ENCODE measurements around the gene SINHCAF.
"Not testable (repeated sequence)": the region's sequence is repeated elsewhere in the genome, so short reads cannot be mapped to it uniquely, and the experiment has no call there.

SINHCAF gene

DNA sequence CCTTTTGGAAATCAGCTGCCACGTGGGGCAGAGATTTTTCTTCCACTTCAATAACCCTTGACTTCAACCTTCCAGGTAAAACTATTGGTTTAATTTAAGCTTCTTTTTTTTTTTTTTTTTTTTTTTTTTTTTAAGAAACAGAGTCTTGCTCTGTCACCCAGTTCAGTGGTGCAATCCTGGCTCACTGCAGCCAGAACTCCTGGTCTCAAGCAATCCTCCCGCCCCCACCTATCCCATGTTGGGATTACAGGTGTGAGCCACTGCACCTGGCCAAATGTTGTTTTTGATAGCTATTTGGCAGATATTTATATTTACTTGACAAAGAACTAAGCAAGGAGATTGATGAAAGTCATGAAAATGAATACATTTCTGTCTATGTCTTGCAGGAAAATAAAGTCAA lies 65.1 kb downstream of the SINHCAF start:
- DNase-seq = no peak

DNA sequence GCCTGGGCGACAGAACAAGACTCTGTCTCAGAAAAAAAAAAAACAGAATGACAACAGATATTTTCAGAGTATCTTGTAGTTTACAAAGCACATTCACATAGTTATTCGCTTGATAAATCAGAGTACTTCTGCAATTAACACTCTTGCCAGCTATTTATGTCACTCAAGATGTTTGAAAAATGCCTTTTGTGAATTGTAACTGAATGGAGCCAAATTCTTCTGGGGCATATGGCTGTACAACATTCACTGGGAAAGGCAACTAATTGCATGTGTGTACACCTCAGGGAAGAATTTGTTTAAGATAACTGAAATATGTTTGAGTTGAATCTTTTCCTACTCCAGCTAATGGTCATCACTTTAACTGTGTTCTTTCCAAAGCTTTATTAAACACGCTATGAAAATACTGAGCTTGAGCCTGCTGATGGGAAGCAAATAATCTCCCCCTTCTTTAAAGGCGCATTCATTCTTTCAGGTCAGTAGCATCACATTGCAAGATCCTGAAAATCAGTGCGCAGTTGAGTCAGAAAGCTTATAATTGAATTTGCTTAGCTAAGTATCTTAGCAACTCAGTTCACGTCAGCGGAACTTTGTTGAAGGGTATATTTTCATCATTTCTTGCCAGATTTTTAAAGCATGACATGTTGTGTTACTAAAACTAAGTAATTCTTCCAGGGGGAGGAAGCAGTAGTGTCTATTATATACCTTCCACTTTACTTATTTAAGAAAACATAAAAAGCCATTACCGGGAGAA lies 66.6 kb downstream of the SINHCAF start:
- DNase-seq = no peak

DNA sequence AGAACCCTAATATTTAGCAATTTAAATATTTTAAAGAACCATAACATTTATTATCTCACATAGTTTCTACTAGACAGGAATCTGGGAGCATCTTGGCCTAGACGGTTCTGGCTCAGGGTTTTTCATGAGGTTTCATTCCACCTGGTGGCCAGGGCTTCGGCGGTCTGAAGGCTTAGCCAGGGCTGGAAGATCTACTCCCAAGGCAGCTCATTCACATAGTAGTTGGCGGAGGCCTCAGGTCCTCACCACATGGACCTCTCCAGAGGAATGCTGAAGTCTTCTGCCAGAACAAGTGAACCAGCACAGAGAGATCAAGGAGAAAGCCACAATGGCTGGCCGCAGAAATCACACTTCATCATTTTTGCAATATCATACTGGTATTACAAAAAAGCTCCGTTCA lies 68.2 kb downstream of the SINHCAF start:
- DNase-seq = no peak

DNA sequence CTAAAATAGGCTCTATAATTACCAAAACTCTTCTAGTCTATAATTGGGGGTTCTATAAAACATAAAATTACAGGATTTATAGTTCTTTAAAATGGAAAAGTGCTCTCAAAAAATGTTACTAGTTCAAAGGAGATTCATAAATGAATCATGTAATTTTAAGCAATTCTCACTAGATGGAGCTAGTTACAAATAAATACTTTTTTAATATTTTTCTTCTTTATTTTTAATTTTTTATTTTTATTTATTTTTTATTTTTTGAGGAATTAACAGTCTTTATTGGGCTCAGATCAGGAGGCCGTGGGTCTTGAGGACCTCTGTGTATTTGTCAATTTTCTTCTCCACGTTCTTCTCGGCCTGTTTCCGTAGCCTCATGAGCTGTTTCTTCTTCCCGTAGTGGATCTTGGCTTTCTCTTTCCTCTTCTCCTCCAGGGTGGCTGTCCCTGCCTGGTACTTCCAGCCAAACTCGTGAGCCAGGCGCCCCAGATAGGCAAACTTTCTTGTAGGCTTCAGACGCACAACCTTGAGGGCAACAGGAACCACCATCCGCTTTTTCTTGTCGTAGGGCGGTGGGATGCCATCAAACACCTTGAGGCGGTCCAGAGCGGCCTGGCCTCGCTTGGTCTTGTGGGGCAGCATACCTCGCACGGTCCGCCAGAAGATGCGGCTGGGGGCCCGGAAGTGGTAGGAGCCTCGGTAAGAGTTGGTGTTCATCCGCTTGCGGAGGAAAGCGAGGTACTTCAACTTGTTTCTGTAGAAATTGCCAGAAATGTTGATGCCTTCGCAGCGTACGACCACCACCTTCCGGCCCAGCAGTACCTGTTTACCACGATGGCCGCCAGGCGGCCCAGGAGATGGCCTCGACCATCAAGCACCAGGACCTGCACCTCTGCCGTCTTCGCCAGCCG lies 74.0 kb downstream of the SINHCAF start:
- DNase-seq = not testable (repeated sequence)

DNA sequence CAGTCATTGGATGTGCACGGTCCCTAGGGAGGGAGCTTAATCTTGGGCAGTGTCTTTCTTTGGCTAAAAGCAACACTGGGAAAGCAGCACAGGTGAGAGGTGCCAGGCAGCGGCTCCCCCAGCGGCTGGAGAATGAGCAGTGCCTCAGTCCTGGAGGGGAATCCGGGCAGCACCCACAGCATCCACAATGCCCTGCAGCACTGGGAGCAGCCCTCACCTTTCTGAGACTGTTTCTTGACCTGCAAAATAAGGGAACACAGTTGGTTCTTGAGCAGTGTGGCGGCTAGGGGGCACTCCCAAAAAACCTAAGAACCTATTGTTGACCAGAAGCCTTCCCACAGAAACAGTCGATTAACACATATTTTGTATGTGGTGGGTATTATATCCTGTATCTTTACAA lies 75.8 kb downstream of the SINHCAF start:
- no peak for DNase-seq

DNA sequence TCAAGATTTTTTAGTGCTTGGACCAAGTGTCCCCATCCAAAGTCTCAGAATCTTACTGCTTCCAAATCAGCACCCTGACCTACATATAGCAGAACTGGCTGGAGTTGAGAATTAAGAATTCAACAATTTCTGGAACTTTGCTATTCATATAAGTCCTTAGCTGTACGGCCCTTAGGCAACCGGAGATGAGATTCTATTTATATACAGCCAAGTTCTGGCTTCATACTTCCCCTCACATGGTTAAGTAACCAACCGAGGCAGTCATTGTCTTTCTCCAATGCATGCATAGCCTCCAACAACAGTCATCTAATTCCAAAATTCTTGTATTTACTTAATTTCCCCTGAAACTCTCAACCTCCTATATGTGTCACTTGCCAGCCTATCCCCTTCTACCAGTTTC lies 76.6 kb downstream of the SINHCAF start:
- DNase-seq = no peak

DNA sequence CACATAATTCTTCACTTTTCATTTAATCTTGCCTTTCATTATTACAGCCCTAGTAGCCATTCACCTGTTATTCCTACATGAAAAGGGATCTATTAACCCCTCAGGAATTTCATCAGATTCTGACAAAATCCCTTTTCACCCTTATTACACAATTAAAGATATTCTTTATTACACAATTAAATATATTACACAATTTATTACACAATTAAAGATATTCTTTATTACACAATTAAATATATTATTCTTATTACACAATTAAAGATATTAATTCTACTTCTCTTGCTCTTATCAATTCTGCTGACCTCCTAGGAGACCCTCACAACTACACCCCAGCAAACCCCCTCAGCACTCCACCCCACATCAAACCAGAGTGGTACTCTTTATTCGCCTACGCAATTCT lies 77.1 kb downstream of the SINHCAF start:
- DNase-seq = no peak

DNA sequence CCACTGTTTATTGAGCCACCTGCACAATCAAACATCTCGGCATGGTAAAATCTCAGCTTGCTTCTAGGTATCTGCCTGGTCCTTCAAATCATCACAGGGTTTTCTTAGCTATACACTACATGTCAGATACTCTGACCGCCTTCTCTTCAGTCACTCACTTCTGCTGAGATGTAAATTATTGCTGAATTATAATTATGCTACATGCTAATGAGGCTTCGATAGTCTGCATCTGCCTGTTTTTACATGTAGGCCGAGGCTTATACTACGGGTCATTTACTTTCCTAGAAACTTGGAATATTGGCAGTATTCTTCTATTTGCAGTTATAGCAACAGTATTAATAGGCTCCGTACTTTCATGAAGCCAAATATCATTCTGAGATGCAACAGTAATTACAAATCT lies 77.6 kb downstream of the SINHCAF start:
- no peak for DNase-seq

DNA sequence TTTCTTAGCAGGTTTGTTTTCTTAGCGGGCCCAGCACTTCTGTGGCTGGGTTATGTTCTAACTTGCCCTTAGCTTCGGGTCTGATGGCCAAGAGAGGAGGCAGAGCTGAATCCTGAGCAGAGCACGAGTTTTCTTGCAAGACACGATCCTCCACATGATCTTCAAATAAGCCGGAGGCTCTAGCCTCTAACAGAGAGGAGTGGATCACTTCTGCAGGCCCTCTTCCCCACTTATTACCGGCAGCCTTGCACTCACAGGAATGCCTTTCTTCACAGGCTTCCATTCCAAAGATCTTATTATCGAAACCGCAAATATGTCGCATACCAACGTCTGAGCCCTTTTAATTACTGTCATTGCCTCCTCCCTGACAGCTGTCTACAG lies 79.5 kb downstream of the SINHCAF start:
- no peak for DNase-seq

DNA sequence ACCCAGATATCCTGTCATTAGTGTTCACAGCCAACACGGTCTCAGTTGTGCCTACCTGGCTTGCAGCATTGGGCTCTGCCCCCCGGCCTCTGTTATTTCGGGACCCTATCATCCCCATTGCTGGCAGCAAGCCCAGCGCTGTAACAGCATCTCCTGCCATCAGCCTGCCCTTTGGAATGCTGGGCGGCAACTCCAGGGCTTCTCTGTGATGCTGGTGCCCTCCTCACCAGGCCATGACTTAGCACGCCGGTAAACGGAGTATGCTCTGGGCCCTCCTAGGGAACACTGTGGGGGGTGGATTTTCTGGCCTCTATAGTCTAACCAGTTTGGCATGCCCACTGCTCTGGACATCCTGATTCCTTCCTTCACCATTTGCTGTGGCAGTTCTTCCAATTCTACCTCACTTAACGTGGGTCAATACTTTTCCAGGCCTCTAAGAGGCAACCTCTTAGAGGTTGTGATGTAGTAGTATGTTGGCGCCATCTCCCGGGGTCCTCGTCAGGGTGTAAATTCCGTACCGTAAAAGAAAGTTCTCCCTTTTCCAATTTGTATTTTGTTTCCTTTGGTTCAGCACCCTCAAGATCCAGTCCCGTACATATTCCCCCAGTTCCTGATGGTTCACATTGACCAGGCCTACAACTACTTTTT lies 80.0 kb downstream of the SINHCAF start:
- DNase-seq = no peak

DNA sequence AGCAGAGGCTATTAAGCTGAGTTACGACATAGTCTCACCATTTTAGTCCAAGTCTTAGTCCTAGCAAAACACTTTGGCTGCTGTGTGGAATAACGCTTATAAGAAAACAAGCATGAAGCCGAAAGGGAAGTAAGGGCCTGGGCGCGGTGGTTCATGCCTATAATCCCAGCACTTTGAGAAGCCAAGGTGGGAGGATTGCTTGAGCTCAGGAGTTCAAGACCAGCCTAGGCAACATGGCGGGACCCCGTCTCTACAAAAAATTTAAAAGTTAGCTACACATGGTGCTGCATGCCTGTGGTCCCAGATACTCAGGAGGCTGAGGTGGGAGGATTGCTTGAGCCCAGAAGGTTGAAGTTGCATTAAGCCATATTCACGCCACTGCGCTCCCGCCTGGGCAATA lies 83.5 kb downstream of the SINHCAF start:
- DNase-seq = not testable (repeated sequence)

DNA sequence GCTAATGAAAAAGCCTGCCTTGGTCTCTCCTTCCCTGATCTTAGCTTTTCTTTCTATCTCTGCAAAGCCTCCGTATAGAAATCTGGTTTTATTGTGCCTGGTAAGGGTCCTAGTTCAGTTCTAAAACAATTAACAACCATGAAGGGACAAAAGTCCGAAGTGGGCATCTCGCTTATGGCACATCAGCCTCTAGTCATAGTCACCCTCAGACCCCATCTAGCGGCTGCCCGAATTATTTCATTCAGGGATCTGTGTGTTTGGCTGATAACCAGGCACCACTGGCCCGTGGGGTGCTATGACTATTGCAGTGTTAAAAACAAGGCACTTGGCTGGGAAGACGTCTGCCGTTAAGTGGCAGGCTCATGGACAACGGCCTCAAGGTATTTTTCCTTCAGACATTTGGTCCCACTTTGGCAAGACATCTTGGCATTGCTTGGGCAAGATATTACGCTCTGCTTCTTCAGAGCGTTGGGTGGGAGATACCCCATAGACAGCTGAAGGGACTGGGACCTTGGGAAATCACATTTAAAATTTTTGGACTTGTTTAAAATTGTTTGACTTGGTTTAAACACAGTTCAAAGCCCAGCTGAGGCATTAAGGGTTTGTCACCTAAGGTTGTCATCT lies 87.1 kb downstream of the SINHCAF start:
- DNase-seq = peak; percentile 53

DNA sequence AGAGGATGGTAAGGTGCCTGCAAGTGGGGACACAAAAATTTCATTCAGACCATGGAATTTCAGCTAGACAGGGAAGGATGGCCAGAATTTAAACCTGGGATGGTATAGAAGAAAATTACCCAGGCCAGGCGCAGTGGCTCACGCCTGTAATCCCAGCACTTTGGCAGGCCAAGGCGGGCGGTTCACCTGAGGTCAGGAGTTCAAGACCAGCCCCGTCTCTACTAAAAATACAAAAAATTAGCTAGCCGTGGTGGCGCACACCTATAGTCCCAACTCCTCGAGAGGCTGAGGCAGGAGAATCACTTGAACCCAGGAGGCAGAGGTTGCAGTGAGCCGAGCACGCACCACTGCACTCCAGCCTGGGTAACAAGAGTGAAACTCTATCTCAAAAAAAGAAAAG lies 87.6 kb downstream of the SINHCAF start:
- not testable (repeated sequence) for DNase-seq

DNA sequence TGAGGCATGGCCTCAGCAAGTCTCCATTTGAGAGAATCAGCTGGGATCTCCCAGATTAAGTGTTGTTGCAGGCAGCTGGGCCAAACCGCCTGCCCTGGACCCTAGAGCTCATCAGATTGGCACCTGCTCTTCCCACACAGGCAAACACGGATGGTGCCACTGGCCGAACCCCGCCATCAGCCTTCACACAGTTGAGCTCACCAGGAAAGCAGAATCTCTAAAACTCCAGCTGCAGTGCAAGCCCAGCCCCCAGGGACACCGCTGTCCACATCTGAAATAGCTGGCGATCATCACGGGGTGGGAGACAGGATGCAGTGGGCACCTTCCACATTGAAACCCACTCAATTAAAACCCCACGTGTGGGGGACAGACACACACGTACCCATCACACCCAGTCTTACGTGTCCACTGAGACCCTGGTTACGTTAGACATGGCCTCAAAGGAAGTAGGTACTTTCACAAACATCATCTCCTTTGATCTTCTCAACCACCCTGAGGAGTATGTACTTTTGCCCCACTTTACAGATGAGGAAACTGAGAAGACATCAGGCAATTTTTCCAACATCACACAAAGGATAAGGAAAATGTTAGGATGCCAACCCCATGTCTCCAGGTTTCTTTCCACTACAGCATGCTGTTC lies 88.8 kb downstream of the SINHCAF start:
- DNase-seq = no peak

DNA sequence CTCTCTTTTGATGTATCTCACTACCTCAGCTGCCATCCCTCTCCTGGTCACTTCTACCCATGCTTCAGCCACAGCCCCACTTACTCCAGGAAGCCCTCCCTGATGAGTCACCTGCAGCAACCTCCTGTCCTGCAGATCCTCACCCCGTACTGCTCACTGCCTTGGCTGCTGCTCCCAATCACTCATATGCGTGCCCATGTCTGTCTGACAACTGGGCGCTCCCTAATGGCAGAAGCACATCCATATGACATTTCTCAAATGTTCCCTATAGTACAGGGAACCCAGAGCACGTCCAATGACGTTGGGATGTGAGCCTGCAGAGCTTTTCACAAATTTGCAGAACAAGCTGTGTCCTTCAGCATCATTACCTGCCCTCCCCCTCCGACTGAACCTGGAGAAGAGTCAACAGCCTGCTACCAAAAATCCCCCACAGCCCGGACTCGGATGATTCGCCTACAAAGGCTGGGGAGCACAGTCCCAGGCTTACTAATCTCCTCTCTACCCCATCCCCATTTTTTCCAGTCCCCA lies 90.0 kb downstream of the SINHCAF start:
- DNase-seq = no peak

DNA sequence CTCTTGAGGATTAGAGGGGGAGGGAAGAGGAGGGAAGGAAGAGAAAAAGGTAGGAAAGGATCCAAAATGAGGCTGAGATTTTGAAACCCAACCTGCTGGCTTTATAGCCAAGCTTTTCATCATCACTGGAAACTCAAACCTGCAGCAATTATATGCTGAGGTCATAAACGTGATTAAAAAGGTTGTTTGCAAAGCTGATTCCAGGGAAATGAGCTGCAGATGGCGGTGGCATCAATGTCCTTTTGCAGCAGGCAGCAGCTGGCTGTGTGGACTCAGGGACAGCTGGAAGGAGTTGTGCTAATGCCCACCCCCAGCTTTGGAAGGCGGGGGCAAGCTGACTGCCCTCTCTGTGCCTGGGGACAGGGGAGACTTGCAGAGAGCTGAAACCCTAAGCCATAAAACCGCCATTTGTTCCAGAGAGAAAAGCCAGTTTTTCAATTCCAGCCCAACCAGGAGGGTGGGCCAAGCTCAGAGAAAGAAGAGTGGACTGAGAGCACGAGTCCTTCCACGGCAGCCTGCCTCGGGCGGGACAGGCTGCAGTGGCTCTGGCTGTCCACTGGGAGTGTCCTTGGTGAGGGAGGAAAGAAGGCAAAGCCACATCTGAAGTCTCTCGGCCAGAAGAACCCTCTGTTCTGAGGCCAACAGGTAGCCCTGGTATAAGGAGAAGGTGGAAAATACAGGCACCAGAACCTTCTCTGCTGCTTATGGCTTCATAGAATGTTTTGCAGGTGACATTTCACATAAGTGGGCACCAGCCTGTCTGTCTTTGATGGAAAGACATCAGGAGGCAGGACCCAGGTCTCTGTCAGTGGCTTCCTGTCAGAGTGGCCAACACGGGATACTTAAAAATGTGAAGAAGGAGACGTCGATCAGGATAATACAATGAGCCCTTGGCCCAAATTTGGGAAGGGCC lies 90.7 kb downstream of the SINHCAF start:
- no peak for DNase-seq

DNA sequence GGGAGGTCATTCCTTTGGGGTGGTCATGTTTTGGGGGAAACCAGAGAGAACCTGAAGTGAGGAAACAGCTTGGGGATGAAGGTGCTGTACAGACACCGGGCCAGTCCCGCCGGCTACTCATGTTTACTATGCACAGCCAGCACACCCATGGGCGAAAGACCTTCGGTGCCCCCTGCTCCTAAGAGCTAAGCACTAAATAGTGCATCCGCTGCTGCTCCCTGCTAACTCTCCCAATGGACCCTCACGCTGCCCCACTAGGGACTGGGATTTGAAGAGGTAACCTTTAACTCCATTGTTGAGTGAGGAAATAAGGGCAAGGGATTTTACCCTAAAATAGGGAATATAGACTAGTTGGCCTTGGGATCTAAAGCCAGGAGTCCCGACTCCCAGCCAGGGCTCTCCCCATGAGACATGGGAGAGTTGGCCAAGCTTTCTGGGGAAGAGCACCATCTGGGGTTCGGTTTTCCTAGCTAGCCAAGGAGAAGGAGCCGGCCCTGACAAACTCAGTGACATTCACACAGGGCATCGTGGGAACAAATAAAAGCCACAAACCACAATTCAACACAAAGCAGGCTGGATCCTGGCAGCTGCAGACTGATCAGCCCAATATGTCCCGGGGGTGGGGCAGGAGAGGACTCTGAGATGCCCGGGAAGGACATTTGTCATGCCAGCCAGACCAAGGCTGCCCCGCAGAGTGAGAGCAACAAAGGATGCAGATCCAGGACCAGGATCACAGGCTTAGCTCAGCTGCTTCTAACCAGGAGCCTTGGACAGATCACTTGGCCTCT lies 91.7 kb downstream of the SINHCAF start:
- no peak for DNase-seq

DNA sequence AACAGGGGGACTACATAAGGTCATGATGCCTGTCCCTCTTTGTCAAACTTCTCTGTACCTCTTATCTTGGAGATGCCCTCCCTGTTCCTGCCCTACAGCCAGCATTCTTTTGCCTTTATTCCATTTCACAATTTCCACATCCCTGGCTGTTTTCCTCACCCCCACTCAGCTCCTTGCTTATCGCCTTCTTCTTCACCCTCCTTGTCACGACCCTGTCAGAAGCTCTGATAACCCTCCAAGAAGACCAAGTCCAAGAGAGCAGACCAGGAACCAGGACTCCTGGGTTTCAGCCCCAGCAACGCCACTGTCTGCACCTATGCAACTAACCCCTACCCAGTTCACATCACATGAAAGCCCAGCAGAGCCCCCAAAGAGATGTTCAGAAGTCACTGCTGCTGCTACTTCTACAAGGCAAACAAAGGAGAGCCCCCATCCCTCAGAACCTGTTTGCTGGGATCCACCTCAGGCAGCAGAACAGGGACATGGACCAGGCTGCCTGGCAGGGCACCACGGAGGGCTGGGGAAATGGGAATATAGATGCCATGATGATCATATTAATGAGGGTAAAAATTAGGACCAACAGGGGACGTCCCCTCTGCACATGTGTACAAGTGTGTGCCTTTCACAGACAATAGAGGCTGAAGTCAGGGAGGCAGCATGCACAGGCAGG lies 92.8 kb downstream of the SINHCAF start:
- no peak for DNase-seq

DNA sequence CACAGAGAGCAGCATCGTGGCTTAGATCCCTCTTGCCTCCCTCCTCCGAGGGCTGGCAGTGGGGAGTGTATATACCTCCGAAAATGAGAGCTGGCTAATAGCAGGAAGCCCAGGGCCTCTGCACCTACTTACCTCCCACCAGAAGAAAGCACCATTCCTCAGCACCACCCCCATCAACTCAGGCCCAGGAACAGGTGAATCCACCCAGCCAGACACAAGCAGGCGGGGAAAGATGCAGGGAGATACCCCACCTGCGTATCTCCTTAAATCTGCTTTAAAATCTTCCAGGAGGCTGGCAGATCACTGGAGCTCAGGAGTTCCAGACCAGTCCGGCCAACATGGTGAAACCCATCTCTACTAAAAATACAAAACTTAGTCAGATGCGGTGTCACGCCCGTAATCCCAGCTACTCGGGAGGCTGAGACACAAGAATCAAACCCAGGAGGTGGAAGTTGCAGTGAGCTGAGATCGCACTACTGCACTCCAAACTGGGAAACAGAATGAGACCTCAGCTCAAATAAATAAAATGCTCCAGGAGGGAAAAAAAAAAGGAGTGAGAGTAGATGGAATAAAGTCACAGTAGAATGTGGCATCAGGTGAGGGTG lies 93.5 kb downstream of the SINHCAF start:
- no peak for DNase-seq

Data from activated CD4-positive, alpha-beta T cell treated with anti-CD3 and anti-CD28 coated beads, Interleukin-2, amount 50 U/mL, for 1 hour (primary cell).